Hematopoietic multipotent progenitor cell treated with erythropoietin and hydrocortisone succinate and interleukin-3 and kit ligand, for 6 days (in vitro differentiated cells): ENCODE data around the gene AGAP1.

Source experiments
- DNase-seq: peaks from one replicate; pipeline ENCODE4 v3.0.0-alpha.2; 2015

The AGAP1 gene

GRCh38 chr2:235572592-235572991, 78.7 kb downstream of the AGAP1 start:
- DNase-seq = no peak

DNA sequence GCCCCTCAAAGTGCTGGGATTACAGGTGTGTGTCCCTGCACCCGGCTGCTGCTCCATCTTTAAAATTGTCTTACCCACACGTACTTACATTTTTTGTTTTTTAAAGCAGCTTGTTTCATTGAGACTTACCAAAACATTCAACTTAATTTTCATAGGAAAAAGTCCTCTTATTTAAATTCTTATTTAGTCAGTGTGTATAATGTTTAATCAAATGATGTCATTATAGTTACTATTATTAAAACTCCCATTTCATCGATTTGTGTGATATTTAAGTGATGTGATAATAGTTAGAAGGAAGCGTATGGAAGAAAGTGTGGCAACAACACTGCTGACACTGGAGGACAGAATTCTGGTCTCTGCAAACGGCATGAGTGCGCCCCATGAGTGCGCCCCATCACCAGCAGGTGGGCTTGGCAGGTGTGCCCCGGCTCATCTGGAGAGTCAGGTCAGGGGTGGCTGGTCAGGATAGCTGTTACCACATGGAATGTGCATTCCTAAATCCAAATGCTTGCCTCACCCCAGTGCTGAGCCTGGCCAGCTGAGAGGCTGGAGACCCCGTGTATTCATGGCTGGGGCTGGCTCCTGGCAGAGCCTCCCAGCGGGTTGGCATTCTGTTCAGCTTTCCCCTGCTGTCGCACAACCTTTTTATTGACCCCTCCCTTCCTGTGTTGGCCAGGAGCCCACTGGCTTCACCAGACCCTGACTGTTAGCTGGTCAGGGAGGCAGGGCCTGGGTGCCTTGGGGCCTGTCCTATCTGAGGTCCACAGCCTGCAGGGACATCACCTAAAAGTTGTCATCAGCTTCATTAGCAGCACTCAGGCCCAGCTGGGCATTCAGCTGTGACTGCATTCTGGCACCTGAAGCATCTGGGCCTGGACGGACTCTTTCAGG, 79.7 kb downstream of the AGAP1 start:
- DNase-seq = no peak

DNA sequence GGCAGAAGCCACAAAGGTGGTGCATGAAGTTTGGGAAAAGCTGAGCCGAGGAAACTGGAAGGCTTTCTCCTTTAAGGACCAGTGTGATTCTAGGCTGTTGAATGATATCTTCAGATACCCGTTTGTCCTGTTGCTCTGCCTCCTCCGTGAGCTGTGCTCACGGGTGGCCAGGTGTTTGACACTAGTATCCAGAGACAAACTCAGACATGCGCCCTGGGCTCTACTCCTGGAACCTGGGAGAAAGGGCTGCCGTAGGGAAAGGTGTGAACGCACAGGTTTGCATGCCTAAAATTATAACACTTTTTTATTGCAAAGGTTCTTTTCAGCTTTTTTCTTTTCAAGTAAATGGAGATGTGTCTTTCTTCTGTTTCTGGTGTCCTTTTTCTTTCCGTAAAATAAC, 81.6 kb downstream of the AGAP1 start:
- no peak for DNase-seq

DNA sequence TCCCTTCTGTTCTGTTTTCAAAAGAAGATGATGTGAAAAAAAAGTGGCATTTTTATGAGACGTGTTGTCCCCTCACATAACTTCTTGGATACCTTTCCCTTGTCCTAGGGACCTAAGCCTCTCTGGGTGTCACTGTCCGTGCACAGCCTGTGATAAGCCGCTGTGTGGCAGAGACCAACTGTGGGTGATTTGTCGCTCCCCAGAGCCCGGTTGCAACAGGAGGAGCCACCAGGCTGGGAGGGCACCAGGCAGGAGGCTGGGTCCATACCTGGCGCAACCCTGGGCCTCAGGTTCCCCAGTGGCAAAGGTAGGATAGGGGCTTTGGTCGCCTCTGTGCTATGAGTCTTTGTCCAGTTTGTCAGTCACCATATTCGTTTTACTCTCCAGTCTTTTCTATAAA, 82.1 kb downstream of the AGAP1 start:
- no peak for DNase-seq

DNA sequence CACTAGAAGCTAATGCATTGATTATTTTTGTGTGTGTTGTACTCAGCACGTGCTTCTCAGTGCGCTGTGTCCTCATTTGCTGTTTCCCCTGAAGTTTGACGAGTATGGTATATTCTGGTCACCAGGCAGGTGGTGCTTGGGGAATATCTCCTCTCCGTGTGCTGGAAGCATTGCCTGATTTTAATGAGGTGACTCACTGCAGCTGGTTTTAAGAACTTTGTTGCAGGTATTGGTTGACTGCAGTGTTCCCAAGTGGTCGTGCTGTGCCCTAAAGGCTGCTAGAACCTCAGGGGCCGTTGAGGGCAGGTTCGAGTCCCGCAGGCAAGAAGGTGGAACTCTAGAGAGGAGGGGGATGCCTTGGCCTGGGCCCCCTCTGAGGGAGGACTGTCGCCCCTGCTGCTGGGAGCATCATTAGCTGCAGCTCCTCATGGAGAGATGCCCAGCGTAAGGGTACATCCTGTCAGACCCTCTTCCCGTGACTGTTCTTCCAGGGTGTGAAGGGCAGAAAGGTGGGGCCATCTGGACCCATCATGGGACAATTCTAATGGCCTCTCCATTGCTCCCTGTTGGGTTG, 82.6 kb downstream of the AGAP1 start:
- DNase-seq = no peak

- no peak for DNase-seq
These were observed 83.8 kb downstream of the AGAP1 start for GRCh38 chr2:235577404-235578330.

DNA sequence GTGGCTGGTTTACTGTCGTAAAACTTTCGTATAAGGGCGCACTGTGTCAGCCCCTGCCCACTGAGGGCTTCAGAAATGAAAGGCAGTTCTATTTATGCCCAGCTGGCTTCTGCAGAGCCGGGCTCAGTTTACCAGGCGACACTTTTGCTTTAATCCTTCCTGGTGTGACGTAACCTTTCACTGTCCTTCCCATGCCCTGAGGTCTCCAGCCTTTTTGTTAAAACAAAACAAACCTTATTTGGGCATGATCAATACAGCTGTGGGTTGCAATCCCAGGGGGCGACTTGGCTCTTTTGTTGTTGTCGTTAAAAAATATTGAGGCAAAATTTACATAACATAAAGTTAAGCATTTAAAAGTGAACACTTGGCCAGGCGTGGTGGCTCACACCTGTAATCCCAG, 85.3 kb downstream of the AGAP1 start:
- DNase-seq = no peak

GRCh38 chr2:235580426-235581157, 86.7 kb downstream of the AGAP1 start:
- DNase-seq = no peak

GRCh38 chr2:235582081-235582686, 88.3 kb downstream of the AGAP1 start:
- no peak for DNase-seq

DNA sequence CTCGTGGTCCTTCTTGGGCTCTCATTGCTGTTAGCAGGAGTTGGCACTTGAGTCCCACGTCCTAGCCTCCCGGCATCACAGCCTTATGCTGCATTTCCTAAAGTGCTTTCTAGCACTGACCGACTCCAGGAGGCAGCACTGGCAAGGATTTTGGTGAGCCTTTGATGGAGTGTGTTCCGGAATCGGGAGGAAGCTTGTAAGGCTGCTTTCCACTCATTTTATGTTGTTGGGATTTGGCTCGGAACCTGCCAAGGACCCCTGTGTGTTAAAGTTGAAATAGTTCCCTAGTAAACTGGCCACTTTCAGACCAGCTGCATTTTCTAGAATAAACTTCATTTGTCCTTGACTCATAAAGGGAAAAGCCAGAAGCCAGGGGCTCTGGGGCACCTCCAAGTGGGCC, 88.9 kb downstream of the AGAP1 start:
- DNase-seq = no peak

- no peak for DNase-seq
These were observed 89.3 kb downstream of the AGAP1 start for GRCh38 chr2:235583144-235583543.

GRCh38 chr2:235583925-235584637, 90.2 kb downstream of the AGAP1 start:
- DNase-seq = no peak

DNA sequence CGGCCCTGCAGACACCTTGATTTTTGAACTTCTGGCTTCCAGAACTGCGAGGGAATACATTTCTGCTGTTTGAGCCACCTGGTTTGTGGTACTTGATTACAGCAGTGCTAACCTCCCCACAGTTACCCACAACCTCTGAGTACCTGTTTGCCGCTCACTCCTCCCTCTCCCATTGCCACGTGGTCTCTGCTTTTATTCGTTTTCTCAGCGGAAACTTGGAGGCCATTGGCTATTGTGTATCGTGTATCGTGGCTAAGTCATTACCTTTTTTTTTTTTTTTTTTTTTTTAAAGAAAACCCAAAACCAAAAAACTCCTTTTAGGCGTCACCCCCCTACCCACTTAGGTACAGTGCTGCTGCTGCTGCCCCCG, 90.8 kb downstream of the AGAP1 start:
- no peak for DNase-seq

GRCh38 chr2:235587202-235587601, 93.4 kb downstream of the AGAP1 start:
- no peak for DNase-seq

GRCh38 chr2:235588750-235589149, 94.9 kb downstream of the AGAP1 start:
- no peak for DNase-seq

GRCh38 chr2:235591231-235591730, 97.4 kb downstream of the AGAP1 start:
- no peak for DNase-seq

- DNase-seq = no peak
These were observed 98.1 kb downstream of the AGAP1 start for GRCh38 chr2:235591921-235592320.

DNA sequence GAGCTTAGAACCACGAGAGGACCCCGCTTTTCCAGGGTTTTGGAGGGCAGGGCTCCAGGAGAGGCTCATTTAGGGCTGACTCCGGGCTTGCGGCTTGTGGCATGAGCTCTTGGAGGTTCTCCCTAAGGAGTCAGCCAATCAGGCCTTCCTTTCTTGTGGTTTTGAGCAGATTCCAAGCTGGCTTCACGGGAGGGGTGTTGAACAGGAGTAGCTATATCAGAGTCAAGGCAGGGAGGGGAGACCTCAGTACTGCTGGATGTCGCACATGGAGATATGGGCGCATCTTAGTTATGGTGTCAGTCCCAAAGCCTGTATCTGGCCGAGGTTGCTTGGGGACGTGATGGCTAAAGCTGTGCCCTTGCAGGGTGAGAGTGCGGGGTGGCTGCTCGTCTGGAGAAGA, 98.6 kb downstream of the AGAP1 start:
- no peak for DNase-seq

GRCh38 chr2:235592836-235593235, 99.0 kb downstream of the AGAP1 start:
- no peak for DNase-seq

GRCh38 chr2:235594041-235594440, 100.2 kb downstream of the AGAP1 start:
- peak; percentile 90 for DNase-seq

GRCh38 chr2:235594964-235595363, 101.1 kb downstream of the AGAP1 start:
- no peak for DNase-seq
